Stimulated activated naive CD4-positive, alpha-beta T cell (primary cell): ENCODE measurements around the gene DUSP6.
A peak's percentile ranks its signal among the peaks of the same experiment; 100 is the strongest.

Experiments used
- DNase-seq, 6 experiments: peaks; one replicate each; lab custom pipeline; 2025; lab: John Stamatoyannopoulos, UW

The DUSP6 gene

GRCh38 chr12:89373763-89374572, 21.7 kb upstream of the DUSP6 start:
- no peak for DNase-seq

DNA sequence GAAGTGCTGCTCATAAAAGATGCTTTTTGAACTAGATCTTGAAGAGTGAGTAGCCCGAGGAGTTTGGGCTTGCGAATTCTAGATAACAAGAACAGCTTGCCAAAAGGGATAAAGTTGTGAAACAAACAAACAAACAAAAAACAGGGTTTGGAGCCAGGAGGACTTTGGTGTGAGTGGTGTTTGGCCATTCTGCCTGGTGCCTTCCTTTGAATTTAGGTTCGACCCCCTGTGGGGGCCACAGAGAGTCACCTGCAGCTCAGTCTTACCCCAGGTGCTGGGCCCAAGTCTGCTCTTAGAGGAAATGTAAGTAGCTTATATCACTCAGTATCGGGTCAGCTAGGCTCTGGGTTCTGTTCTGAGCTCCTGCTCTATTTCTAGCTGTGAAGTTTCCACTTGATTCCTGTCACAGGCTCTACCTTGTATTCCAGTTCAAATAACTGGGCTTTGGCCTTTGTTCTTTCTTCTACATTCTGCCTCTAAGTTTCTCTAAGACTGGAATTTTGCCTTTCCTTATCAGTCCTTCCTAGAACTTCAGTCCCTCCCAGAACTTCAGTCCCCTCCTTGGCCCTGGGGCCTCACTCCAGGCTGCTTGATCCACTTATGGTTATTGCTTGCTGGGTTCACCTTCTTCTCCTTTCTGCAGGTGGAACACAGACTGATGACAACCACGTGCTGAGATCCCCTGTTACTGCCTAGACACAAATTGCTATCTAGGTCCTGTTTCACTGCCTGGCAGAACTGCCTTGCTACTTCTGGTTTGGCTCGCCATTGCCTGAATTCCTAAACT, 20.5 kb upstream of the DUSP6 start:
- DNase-seq = no peak

GRCh38 chr12:89370850-89371249, 18.5 kb upstream of the DUSP6 start:
- no peak for DNase-seq

DNA sequence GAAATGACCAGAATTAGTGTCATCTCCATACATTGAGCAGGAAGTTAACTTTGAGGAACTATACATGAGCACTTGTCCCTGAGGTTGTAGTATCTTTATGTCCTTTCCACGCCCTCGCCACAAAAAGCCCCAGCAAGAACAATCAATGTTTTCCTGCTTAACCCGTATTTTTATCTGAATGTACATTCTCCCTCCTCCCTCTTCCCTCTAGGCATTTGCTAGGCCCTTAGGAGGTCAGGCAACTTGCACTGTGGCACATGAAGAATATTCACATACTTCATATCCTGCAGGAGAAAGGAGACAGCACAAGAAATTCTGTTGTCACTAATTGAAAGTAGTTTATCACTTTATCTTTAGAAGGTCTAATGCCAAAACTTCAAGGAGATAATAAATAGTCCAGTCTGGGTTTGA, 18.1 kb upstream of the DUSP6 start:
- DNase-seq = no peak

DNA sequence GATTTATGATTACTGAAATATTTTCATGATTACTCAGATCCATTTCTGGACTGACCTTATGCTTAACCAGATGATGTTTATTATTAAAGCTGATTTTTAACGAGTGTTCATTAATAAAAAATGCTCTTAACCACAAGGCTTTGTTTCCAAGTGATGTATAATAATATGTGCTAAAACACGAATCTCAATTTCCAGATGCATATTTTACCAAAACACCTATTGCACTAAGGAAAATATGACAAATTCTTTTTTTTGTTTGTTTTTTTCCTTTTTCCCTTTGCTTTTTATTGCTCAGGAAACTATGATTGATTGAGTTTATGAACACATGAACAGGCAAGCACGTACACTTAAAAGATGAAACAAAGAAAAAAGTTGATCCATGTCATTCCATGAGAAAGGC, 16.9 kb upstream of the DUSP6 start:
- no peak for DNase-seq

GRCh38 chr12:89368391-89368790, 16.1 kb upstream of the DUSP6 start:
- DNase-seq = no peak

- DNase-seq = no peak
Measured at GRCh38 chr12:89366676-89367364, 14.5 kb upstream of the DUSP6 start.

- DNase-seq = no peak
Measured at GRCh38 chr12:89364631-89365030, 12.3 kb upstream of the DUSP6 start.

DNA sequence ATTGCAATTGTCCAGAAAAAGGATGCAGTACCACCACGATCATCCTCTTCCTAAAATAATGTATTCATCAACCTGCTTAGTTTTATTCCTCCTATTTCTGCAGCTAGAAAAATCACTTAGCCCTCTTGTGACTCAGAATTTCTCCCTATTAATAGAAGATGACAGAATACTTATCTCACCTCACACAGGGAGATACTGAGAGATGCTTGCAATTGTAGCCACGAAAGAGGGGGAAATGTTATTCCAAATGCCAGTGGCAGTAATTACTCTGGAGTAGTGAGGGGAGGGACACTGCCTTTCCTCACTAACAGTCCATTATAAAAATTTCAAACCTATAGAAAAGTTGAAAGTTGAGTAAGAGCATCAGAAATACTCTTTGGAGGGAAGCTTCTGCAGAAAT, 11.8 kb upstream of the DUSP6 start:
- no peak for DNase-seq

GRCh38 chr12:89363582-89363981, 11.3 kb upstream of the DUSP6 start:
- no peak for DNase-seq

DNA sequence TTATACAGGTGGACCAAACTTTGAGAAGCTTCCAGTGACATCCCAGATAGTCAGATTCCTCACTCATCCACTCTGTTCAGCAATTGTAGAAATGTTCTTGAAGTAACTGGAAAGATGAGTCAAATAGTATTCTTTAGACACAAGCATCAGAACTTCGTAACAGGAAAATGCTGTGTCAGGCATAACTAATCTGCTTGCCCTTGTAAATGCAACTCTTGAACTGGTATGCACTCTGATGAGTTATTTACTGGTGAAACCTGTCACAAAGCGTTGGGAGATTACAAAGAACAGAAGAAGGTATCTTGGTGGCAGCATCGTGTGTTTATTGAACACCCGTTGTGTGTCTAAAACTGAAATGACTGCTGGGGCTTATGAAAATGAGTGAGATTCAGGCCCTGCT, 10.8 kb upstream of the DUSP6 start:
- no peak for DNase-seq

GRCh38 chr12:89359615-89360014, 7.3 kb upstream of the DUSP6 start:
- no peak for DNase-seq

GRCh38 chr12:89358805-89359204, 6.5 kb upstream of the DUSP6 start:
- no peak for DNase-seq

GRCh38 chr12:89357297-89357730, 5.0 kb upstream of the DUSP6 start:
- DNase-seq = no peak

DNA sequence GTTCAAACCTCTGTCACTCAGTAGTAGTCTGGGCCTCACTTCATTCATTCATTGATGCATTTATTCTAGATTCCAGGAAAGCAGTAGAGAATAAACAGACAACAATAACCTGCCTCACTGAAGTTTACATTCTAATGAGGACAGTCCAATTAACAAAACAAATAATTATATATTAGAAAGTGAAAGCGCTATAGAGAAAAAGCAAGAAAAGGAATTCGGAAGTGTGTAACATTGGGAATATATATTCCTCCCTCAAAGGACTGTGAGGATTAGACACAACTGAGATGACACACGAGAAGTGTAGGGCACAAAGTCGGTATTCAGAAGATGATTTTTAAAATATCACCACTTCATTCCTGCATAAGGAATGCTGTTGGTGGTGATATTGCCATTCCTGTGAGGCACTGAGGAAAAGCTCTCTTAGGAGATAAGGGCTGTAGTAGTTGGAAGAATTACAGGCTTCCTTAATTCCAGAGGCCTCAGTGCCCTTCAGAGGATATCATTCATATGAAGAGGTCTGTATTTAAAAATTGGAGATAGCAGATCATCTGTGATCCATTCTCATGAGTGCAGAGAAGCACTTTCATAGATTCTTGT, 3.9 kb upstream of the DUSP6 start:
- no peak for DNase-seq

DNA sequence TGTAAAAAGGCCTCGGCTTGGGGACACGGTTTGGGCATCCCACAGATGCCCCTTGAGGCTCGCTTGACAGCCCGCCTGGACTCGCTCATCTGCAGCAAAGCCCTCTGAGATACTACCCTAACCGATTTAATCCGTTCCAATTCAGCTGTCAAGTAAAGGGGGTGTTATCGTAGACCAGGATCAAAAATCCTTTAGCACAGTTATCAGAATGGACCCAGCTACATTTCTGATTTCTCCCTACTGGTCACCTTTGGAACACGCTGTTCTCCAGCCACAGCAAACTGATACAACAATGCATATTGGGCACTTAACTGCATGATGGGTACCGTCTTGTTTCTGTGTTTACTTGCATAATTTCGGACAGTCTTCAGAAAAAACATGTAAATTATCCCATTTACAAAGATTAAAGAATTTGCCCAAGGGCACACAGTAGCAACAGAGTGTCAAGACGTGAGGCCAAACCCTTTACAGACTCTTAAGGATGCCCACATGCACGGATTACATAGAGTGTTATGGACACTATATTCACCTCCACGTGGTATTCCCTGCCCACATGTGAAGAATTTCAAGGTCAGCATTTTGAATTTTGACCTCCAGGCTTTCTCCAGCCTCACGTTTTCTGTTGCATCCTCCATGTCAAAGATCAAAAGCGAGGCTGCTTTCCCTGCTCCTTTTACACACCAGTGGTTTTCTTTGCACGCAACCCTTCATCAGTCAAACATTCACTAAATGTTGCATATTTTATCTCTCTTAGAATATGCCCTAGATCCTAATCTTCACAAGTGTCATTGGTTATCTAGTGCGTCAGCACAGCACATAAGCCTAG, 3.2 kb upstream of the DUSP6 start:
- no peak for DNase-seq

GRCh38 chr12:89354612-89355067, 2.3 kb upstream of the DUSP6 start:
- peak in 1 of 6 experiments; percentile 30 for DNase-seq

DNA sequence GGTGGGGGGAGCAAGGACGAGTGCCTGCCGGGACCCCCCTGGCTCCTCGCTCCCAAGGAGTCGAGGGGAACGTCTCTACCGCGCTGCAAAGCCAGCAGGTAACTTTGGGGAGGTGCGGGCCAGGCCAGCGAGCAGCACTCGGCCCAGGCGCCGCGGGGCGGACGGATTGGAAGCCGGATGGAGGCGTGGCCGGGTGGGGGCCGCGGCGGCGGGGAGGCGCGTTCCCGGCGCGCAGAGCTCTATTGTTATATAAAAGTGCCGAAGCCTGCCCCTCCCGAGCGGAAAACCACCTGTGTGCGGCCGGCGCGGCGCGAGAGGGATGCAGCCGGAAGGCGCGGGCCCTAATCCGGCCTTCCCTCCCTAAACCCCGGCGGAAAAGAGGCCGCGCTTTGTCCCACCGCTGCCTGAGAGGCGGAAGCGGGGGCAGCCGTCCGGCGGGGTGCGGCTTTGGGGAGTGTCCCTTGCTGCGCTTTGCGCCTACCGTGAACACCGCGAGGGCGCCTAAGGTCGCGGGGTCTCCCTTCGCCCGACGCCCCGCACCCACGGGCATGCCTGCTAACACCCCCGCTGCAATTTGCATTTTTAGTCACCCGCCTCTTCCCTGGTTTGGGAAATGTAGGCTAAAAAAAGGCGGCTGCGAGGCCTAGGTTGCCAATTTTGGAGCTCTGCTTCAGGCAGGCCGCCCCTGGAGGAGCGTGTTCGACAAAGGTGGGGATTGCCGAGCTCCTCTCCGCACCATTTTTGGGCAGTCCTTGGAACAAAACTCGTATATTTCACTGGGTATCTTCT, 1.7 kb upstream of the DUSP6 start:
- DNase-seq = peak; percentile 28 to 58 (median 37)

DNA sequence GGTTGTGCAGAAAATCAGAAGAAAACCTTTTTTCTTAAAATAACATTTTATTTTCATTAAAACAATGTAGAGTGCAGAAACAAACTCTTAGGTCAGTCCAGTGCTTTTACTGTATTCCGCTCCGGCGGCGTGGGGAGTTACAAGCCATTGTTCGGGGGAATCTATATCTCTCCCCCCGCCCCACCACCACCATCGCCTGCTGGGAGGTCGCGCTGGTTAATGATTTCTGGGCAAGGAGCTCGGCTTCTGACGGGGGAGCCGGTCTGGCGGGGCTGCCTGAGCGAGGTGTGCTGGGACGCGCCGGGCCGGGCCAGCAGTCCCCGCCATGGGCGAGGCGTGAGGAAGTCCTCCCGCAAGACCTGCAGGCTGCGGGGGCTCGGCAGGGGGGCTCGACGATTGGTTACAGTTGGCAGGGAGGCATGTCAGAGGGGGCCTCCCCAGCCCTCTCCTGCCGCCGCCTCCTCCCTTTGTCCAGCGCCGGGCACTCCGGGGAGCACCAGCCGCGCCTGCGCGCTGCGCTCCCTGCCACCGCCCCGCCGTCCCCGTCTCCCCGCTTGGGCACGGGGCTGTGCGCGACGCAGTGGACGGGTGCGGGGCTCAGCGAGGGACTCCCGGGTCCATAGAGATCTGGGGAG, 1.0 kb upstream of the DUSP6 start:
- peak in 3 of 6 experiments; percentile 16 to 52 (median 50) for DNase-seq

- peak in 2 of 6 experiments; percentile 71 to 77 for DNase-seq
Measured at GRCh38 chr12:89352242-89352491, 134 bp downstream of the DUSP6 start.
